GM23338 (cell line): Measurements from ENCODE around the gene MYH13. TPM values are rescaled to one million over a fixed set of nuclear protein-coding genes. Genes with fewer than 3 reads are reported as not detected.

ENCODE experiments used
- ATAC-seq: fragments of 200-7000 bp; cut with Tn5 transposase; 3 replicates; pipeline ENCODE4 v1.9.1; 2020
- DNase-seq: peaks from one replicate; pipeline ENCODE4 v3.0.0-alpha.2; 2015; ENCODE audit warnings: low spot score
- H2AFZ ChIP-seq: fragments of 200-600 bp; sonication (generic); 2 replicates; pipeline ENCODE4 v1.8.0; 2016; ENCODE audit warnings: antibody characterized with exemption, mild to moderate bottlenecking, moderate library complexity
- H3F3A ChIP-seq: fragments of 200-600 bp; sonication (generic); replicated peaks from 2 replicates; pipeline ENCODE4 v1.8.0; 2017; ENCODE audit warnings: antibody characterized with exemption, mixed run types, low read depth
- H3K27ac ChIP-seq: fragments of 200-600 bp; sonication (generic); 2 replicates; pipeline ENCODE4 v1.6.1; 2016; ENCODE audit warnings: low read depth
- H3K27me3 ChIP-seq: fragments of 200-600 bp; sonication (generic); 2 replicates; pipeline ENCODE4 v1.8.0; 2016; ENCODE audit warnings: mild to moderate bottlenecking, mixed run types, moderate library complexity; ENCODE audit not compliant: insufficient read depth
- H3K36me3 ChIP-seq: fragments of 200-600 bp; sonication (generic); 2 replicates; pipeline ENCODE4 v1.8.0; 2016; ENCODE audit warnings: mild to moderate bottlenecking; ENCODE audit not compliant: insufficient read depth
- H3K4me1 ChIP-seq: fragments of 200-600 bp; sonication (generic); 2 replicates; pipeline ENCODE4 v1.8.0; 2016; ENCODE audit warnings: mild to moderate bottlenecking, moderate library complexity; ENCODE audit not compliant: insufficient read depth
- H3K4me2 ChIP-seq: fragments of 200-600 bp; sonication (generic); 2 replicates; pipeline ENCODE4 v1.7.1; 2017; ENCODE audit warnings: mixed run types
- H3K4me3 ChIP-seq: fragments of 200-600 bp; sonication (generic); 2 replicates; pipeline ENCODE4 v1.6.1; 2016; ENCODE audit warnings: mixed run types
- H3K79me2 ChIP-seq: fragments of 200-600 bp; sonication (generic); replicated peaks from 2 replicates; pipeline ENCODE4 v1.8.0; 2017; ENCODE audit warnings: mild to moderate bottlenecking; ENCODE audit not compliant: insufficient read depth
- H3K9me2 ChIP-seq: fragments of 200-600 bp; sonication (generic); 2 replicates; pipeline ENCODE4 v1.8.0; 2017; ENCODE audit not compliant: insufficient read depth
- H4K20me1 ChIP-seq: fragments of 200-600 bp; sonication (generic); replicated peaks from 2 replicates; pipeline ENCODE4 v1.8.0; 2017; ENCODE audit warnings: mild to moderate bottlenecking; ENCODE audit not compliant: insufficient read depth
- H3K27ac Mint-ChIP-seq: 2 replicates; pipeline ENCODE4 v1.8.0; 2020; ENCODE audit warnings: inconsistent platforms, mild to moderate bottlenecking, moderate library complexity, mixed read lengths
- H3K27me3 Mint-ChIP-seq: 3 replicates; pipeline ENCODE4 v1.8.0; 2022; ENCODE audit warnings: low read depth, mild to moderate bottlenecking, moderate library complexity, mixed read lengths, inconsistent platforms; ENCODE audit not compliant: insufficient read depth, poor library complexity
- H3K36me3 Mint-ChIP-seq: 3 replicates; pipeline ENCODE4 v1.8.0; 2021; ENCODE audit warnings: low read depth, mild to moderate bottlenecking, inconsistent platforms, moderate library complexity, mixed read lengths
- H3K4me1 Mint-ChIP-seq: 3 replicates; pipeline ENCODE4 v1.8.0; 2020; ENCODE audit warnings: mild to moderate bottlenecking, inconsistent platforms, mixed read lengths
- H3K4me3 Mint-ChIP-seq: 3 replicates; pipeline ENCODE4 v1.8.0; 2021; ENCODE audit warnings: moderate library complexity, mild to moderate bottlenecking, inconsistent platforms, mixed read lengths
- H3K9me3 Mint-ChIP-seq: 3 replicates; pipeline ENCODE4 v1.8.0; 2020; ENCODE audit warnings: moderate library complexity, mild to moderate bottlenecking, inconsistent platforms, mixed read lengths
- CREB1 ChIP-seq: fragments of 250-450 bp; sonication (Bioruptor Pico); IDR thresholded peaks from 2 replicates; pipeline ENCODE4 v1.5.0; 2020; ENCODE audit warnings: low read depth, mild to moderate bottlenecking, moderate library complexity
- CTCF ChIP-seq, 2 experiments: fragments of 200-600 bp in 1 of 2; sonication (generic) in 1 of 2; conservative IDR thresholded peaks; 2 replicates each; pipeline versions ENCODE4 v1.5.1 to v1.6.1; 2016 to 2017; ENCODE audit warnings: antibody characterized with exemption in 2 of 2, low read depth in 2 of 2, mild to moderate bottlenecking in 2 of 2, moderate library complexity in 1 of 2
- EZH2 ChIP-seq: fragments of 200-600 bp; sonication (generic); IDR thresholded peaks from one replicate; pipeline ENCODE4 v1.8.0; 2017; ENCODE audit warnings: antibody characterized with exemption, mild to moderate bottlenecking, low read depth; ENCODE audit not compliant: unreplicated experiment
- EZH2phosphoT487 ChIP-seq: fragments of 200-600 bp; sonication (generic); IDR thresholded peaks from one replicate; pipeline ENCODE4 v1.8.1; 2018; ENCODE audit warnings: antibody characterized with exemption; ENCODE audit not compliant: unreplicated experiment
- JUNB ChIP-seq: IDR thresholded peaks from one replicate; pipeline ENCODE4 v1.6.1; 2016; ENCODE audit warnings: antibody characterized with exemption; ENCODE audit not compliant: unreplicated experiment
- NANOG ChIP-seq: IDR thresholded peaks from 2 replicates; pipeline ENCODE4 v1.6.1; 2016; ENCODE audit warnings: antibody characterized with exemption, borderline replicate concordance
- POLR2AphosphoS5 ChIP-seq: IDR thresholded peaks from 2 replicates; pipeline ENCODE4 v1.6.1; 2016; ENCODE audit warnings: antibody characterized with exemption, low read depth
- REST ChIP-seq: IDR thresholded peaks from one replicate; pipeline ENCODE4 v1.6.1; 2018; ENCODE audit warnings: antibody characterized with exemption; ENCODE audit not compliant: unreplicated experiment
- STAT1 ChIP-seq: IDR thresholded peaks from one replicate; pipeline ENCODE4 v1.6.1; 2016; ENCODE audit warnings: antibody characterized with exemption; ENCODE audit not compliant: unreplicated experiment
- ZNF114 ChIP-seq: fragments of 250-450 bp; sonication (Bioruptor Pico); IDR thresholded peaks from 2 replicates; pipeline ENCODE4 v1.5.0; 2020; ENCODE audit warnings: mild to moderate bottlenecking, moderate library complexity
- ZNF331 ChIP-seq: fragments of 250-450 bp; sonication (Bioruptor Pico); IDR thresholded peaks from 2 replicates; pipeline ENCODE4 v1.5.0; 2020; ENCODE audit warnings: low read depth, mild to moderate bottlenecking, moderate library complexity
- polyA plus RNA-seq: library from polyadenylated mRNA; unstranded; fragments of >200 nt; fragmentation: Nextera tagmentation; extraction: Ambion mirVana; gene quantifications from 2 replicates; pipeline ENCODE4 v1.2.1, GENCODE V29; 2016
- total RNA-seq: library from RNA; depleted of rRNA; stranded (reverse); fragments of >200 nt; shearing (Covaris generic); gene quantifications from 2 replicates; pipeline ENCODE4 v1.2.3, GENCODE V29; 2014
- TF ChIP-seq, protein P1 (sequence below): IDR thresholded peaks from 2 replicates; pipeline ENCODE4 v1.6.1; 2016; ENCODE audit warnings: antibody characterized with exemption
- TF ChIP-seq, protein P2 (sequence below): fragments of 250-450 bp; sonication (Bioruptor Pico); IDR thresholded peaks from 2 replicates; pipeline ENCODE4 v1.5.0; 2020; ENCODE audit warnings: mild to moderate bottlenecking, moderate library complexity

The MYH13 gene
- total and polyA plus RNA-seq, 2 experiments from 2014 or later, result not detected

DNA sequence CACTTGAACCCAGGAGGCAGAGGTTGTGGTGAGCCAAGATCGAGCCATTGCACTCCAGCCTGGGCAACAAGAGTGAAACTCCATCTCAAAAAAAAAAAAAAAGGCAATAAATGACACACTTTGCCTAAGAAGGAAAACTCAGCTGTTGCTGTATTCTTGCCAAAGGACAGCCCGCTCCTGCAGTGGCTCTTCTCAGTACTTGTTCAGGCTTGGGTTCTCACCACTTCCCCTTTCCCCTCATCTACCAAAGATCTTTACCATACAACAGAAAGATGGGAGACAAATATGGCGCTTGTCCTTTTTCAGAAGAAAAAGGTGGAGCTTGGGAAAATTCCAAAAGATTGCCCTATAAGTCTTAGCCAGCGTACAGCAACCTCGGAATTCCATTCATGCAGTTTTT lies 58.5 kb downstream of the MYH13 start:
- H2AFZ ChIP-seq, result no peak overlapping the region
- no peak overlapping the region for H3K4me3 ChIP-seq
- no peak overlapping the region for H3K27ac ChIP-seq
- H3F3A ChIP-seq, result 0 out of 2 replicates have a peak, but pooled peaks cover 2% of the 10 kb centered on the region
- H3K27me3 ChIP-seq, result no peaks in the 10 kb centered on the region
- Mint-ChIP-seq H3K27ac (no peak overlapping the region), H3K27me3 (peaks cover 3% of the 10 kb centered on the region), H3K4me3 (no peak overlapping the region), H3K4me1 (peaks cover 9% of the 10 kb centered on the region; the same call in 2 of the 3 replicates), H3K9me3 (peaks cover 22% of the 10 kb centered on the region), H3K36me3 (peaks cover 12% of the 10 kb centered on the region)
- ATAC-seq (no peak), DNase-seq (no peak)
- H3K9me2 ChIP-seq, result no peaks in the 10 kb centered on the region
- H3K4me2 ChIP-seq, result no peak overlapping the region
- H3K79me2 ChIP-seq, result no peaks in the 10 kb centered on the region
- no peaks in the 10 kb centered on the region for H3K36me3 ChIP-seq
- no peak for TF ChIP-seq STAT1
- TF ChIP-seq EZH2, result no peak
- no peak for TF ChIP-seq CTCF (conservative IDR thresholded peaks at IDR 0.05; ENCODE audit: low read depth in 2 of 2)
- no peak for TF ChIP-seq CREB1 (CRISPR knock-in tag)
- TF ChIP-seq NANOG, result no peak
- no peak for TF ChIP-seq ZNF114 (CRISPR knock-in tag)
- TF ChIP-seq, protein P1, sequence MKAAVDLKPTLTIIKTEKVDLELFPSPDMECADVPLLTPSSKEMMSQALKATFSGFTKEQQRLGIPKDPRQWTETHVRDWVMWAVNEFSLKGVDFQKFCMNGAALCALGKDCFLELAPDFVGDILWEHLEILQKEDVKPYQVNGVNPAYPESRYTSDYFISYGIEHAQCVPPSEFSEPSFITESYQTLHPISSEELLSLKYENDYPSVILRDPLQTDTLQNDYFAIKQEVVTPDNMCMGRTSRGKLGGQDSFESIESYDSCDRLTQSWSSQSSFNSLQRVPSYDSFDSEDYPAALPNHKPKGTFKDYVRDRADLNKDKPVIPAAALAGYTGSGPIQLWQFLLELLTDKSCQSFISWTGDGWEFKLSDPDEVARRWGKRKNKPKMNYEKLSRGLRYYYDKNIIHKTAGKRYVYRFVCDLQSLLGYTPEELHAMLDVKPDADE, result no peak
- TF ChIP-seq POLR2AphosphoS5, result no peak
- TF ChIP-seq EZH2phosphoT487, result no peak
- TF ChIP-seq, protein P2, sequence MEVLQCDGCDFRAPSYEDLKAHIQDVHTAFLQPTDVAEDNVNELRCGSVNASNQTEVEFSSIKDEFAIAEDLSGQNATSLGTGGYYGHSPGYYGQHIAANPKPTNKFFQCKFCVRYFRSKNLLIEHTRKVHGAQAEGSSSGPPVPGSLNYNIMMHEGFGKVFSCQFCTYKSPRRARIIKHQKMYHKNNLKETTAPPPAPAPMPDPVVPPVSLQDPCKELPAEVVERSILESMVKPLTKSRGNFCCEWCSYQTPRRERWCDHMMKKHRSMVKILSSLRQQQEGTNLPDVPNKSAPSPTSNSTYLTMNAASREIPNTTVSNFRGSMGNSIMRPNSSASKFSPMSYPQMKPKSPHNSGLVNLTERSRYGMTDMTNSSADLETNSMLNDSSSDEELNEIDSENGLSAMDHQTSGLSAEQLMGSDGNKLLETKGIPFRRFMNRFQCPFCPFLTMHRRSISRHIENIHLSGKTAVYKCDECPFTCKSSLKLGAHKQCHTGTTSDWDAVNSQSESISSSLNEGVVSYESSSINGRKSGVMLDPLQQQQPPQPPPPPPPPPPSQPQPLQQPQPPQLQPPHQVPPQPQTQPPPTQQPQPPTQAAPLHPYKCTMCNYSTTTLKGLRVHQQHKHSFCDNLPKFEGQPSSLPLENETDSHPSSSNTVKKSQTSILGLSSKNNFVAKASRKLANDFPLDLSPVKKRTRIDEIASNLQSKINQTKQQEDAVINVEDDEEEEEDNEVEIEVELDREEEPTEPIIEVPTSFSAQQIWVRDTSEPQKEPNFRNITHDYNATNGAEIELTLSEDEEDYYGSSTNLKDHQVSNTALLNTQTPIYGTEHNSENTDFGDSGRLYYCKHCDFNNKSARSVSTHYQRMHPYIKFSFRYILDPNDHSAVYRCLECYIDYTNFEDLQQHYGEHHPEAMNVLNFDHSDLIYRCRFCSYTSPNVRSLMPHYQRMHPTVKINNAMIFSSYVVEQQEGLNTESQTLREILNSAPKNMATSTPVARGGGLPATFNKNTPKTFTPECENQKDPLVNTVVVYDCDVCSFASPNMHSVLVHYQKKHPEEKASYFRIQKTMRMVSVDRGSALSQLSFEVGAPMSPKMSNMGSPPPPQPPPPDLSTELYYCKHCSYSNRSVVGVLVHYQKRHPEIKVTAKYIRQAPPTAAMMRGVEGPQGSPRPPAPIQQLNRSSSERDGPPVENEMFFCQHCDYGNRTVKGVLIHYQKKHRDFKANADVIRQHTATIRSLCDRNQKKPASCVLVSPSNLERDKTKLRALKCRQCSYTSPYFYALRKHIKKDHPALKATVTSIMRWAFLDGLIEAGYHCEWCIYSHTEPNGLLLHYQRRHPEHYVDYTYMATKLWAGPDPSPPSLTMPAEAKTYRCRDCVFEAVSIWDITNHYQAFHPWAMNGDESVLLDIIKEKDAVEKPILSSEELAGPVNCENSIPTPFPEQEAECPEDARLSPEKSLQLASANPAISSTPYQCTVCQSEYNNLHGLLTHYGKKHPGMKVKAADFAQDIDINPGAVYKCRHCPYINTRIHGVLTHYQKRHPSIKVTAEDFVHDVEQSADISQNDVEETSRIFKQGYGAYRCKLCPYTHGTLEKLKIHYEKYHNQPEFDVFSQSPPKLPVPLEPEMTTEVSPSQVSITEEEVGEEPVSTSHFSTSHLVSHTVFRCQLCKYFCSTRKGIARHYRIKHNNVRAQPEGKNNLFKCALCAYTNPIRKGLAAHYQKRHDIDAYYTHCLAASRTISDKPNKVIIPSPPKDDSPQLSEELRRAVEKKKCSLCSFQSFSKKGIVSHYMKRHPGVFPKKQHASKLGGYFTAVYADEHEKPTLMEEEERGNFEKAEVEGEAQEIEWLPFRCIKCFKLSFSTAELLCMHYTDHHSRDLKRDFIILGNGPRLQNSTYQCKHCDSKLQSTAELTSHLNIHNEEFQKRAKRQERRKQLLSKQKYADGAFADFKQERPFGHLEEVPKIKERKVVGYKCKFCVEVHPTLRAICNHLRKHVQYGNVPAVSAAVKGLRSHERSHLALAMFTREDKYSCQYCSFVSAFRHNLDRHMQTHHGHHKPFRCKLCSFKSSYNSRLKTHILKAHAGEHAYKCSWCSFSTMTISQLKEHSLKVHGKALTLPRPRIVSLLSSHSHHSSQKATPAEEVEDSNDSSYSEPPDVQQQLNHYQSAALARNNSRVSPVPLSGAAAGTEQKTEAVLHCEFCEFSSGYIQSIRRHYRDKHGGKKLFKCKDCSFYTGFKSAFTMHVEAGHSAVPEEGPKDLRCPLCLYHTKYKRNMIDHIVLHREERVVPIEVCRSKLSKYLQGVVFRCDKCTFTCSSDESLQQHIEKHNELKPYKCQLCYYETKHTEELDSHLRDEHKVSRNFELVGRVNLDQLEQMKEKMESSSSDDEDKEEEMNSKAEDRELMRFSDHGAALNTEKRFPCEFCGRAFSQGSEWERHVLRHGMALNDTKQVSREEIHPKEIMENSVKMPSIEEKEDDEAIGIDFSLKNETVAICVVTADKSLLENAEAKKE (CRISPR knock-in tag), result no peak
- TF ChIP-seq ZNF331 (CRISPR knock-in tag), result no peak
- no peak for TF ChIP-seq JUNB
- TF ChIP-seq REST, result no peak
- H4K20me1 ChIP-seq, result no peaks in the 10 kb centered on the region
- H3K4me1 ChIP-seq, result no peaks in the 10 kb centered on the region
